Right lobe of liver (tissue), 4 donors: ENCODE measurements around the gene TRMO.

Source experiments
- POLR2A ChIP-seq: fragments of 450-650 bp; IDR thresholded peaks from one replicate; pipeline ENCODE4 v1.6.1; 2017; ENCODE audit warnings: antibody characterized with exemption, mild to moderate bottlenecking
- TF ChIP-seq, protein P1 (sequence below), 4 donors: fragments of 200-600 bp in 3 of 4; fragments of 450-650 bp in 1 of 4; IDR thresholded peaks; one replicate each; pipeline versions ENCODE4 v1.5.1 to v1.8.0; 2016 to 2022; ENCODE audit warnings: antibody characterized with exemption in 4 of 4, mild to moderate bottlenecking in 2 of 4
- donor health status: DM: no; HTN: no; CAD: no.
- donor health status: DM: no; HTN: no; CAD: no.
- donor health status: DM: no; HTN: yes; CAD: no.

DNA sequence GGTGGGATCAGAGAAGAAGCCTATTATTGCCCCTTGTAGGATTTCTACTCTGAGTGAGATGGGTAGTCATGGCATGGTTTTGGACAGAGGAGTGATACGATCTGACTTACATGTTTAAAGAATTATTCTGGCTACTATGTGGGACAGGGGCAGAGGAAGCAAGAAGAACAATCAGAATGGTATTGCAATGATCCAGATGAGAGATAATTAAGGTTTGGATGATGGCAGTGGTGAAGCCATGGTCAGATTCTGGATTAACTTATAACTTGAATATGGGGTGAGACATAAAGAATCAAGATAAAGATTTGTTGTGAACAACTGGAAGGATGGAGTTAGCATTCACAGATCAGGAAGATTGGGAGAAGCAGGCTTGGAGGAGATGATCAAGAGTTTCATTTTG, 19.0 kb upstream of the TRMO start:
- no peak for TF ChIP-seq POLR2A
- TF ChIP-seq, protein P1, sequence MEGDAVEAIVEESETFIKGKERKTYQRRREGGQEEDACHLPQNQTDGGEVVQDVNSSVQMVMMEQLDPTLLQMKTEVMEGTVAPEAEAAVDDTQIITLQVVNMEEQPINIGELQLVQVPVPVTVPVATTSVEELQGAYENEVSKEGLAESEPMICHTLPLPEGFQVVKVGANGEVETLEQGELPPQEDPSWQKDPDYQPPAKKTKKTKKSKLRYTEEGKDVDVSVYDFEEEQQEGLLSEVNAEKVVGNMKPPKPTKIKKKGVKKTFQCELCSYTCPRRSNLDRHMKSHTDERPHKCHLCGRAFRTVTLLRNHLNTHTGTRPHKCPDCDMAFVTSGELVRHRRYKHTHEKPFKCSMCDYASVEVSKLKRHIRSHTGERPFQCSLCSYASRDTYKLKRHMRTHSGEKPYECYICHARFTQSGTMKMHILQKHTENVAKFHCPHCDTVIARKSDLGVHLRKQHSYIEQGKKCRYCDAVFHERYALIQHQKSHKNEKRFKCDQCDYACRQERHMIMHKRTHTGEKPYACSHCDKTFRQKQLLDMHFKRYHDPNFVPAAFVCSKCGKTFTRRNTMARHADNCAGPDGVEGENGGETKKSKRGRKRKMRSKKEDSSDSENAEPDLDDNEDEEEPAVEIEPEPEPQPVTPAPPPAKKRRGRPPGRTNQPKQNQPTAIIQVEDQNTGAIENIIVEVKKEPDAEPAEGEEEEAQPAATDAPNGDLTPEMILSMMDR (IDR thresholded peaks at IDR 0.05) = no peak
